NCI-H69 (cell line): ENCODE results near the gene MAS1L.

Experiments used
- DNase-seq: peaks from one replicate; lab custom pipeline; 2025; lab: John Stamatoyannopoulos, UW

Gene MAS1L

GRCh38 chr6:29487660-29488059 lies at the start of gene MAS1L:
Gene MAS1L, minus strand, starts transcription at chr6:29487956. Its CDS starts 54 bp downstream, at chr6:29487902.
- DNase-seq: no peak

- DNase-seq: no peak
Measured at GRCh38 chr6:29532320-29532951, 44.7 kb upstream of the MAS1L start.

DNA sequence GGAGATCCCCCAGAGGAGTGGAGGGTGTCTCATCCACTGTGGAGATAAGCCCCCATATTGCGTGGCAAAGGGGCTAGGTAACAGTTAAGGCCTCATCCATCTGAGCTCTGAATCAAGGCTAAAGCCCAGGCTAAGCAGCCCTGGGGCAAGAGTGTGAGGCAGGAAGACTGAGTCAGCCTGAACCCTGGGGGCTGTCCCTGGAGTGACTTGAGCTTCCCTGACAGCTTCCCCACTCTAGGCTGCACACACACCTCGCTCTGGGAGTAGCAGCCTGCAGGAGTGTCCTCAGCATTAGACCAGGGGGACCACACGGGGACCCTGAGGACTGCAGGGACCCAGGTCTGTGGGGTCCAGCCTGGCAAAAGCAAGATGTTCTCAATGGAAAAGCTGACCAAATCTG lies 43.9 kb upstream of the MAS1L start:
- DNase-seq: no peak

DNA sequence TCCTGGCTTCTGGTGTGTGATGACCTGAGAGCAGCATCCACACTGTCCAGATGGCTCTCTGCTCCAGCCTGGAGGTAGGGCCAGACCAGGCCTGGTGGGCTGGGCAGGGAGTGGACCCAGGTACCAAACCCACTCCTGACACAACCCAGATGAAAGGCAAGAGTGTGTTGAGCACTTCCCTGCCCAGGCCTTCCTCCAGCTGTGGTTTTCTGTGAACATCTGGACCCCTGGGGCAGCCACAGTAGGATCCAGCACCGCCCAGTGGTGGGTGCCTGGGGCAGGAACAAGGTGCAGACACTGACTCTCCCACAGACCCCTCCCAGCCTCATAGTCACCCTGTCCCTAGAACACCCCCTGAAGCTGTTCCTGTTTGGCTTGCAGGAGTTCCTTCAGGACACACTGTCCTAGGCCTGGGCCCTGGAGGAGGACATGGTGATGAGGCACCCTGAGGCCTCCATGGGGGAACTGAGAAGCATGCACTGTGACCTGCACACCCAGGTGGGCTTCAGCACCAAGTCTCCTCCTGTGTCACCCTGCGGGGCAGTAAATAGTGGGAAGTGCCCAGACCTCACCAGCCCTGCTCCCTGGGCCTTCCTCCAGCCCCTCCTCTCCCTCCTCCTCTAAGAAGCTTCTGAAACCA lies 43.0 kb upstream of the MAS1L start:
- no peak for DNase-seq

DNA sequence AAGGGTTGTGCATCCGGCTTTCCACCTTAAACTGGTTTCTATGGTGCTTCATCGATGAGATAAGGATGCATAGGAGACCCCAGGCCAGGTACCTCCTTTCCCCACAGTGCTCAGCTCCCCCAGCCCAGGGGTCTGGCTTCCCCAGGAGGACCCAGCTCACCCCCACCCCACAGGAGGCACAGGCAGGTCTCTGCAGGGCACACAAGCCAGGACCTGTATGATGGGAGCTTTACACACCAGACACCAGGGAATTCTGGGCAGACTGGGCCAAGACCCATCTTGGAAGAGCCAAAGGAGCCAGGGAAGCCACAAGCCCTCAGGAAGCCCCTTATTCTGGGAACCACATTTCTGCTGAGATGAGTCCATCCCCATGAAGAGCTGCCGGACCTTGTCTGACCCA lies 42.2 kb upstream of the MAS1L start:
- DNase-seq: no peak

DNA sequence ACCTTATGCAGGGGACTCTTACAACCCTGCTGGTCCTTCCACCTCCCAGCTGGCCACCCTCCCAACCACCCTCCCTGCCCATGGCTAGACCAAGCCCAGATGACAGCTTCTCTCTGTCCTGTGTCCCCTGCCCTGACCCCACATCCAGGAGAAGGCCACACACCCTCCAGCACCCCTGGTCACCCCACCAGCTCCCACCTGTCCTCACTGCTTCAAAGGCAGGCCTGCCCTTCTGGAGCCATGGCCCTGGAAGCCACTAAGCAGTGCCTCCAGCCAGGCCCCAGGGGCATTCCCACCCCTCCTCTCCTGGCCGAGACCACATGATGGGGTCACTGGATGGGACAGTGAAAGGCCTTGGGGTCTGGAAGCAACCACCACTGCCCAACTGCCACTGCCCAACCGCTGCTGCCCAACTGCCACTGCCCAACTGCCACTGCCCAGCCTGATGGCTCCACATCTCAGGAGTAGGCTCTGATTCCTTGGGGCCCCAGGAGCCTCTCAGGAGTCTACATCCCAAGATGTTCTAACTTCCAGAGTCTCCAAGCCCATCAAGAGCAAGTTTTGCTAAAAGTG lies 41.3 kb upstream of the MAS1L start:
- DNase-seq: no peak

- no peak for DNase-seq
Measured at GRCh38 chr6:29528300-29528931, 40.7 kb upstream of the MAS1L start.

DNA sequence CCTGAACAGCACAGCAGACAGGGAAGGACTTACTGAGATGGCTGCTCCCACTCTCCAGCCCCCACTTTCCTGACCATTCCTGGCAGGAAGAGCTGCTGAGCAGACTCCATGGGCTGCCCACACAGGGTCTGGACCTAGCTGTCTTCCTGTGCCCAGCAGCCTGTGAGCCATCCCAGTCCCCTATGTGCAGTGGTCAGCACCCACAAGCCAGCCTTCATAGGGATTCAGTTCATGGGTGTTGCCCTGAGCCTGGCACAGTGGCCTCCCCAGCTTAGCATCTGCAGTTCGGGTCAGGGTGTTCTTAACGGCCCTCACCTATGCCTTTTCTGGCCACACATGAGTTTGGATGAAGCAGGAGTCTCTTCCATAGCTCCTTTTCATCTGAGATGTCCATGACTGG lies 39.8 kb upstream of the MAS1L start:
- no peak for DNase-seq

DNA sequence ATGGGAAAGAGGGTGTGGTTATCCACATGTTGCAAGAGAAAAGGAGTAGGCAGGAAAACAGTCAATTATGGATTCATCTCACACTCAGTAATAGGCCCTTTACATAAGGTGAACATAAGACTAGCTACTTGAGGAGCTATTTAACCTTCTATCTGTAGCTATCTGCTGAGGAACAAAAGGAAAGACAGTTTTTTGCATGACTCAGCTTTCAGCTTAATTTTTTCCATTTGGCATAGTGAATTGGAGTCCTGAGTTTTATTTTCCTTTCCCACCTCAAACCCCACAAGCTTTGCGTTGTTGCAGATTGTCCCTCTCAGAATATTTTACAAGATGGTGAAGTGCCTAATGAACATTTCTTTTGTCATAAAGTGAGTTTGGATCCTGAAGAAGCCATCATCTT lies 39.4 kb upstream of the MAS1L start:
- no peak for DNase-seq

- DNase-seq: no peak
Measured at GRCh38 chr6:29525311-29525639, 37.5 kb upstream of the MAS1L start.

DNA sequence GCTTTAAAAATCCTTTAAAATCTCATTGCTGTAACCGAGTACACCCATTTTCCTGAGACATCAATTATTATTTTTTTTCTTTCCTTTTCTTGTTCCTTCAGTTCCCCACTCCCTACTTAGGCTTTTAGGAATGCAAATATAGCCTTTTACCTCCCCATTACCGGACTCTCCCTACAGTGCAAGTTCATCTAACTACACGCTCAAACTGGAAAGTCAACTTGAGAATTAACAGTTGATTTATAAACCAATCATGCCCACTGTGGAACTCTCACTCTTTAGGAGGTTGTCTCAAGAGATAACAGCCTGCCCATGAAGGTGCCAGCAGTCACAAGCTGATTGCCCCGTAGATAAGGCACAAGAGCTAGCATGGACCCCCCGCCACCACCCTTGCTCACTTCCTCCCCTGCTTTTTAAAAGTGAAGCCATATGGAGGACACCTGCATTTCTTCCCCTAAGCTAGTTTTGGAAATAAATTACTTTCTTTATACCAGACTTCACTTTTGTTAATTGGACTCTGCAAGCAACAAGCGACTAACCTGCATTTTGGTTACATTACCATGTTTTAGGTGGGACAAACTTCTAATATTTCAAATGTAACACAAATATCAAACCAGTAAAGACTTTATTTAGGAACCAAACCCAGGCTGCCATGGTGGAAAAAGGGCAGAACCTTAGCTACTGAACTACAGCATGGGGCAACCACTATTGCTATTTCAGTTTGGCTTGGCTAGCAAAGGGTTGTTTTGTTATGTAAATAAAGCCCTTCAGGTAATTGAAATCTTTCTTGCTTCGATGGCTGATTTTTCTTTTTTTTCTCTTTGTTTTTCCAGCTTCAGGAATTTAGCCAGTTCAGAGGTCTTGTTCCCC lies 36.9 kb upstream of the MAS1L start:
- no peak for DNase-seq

DNA sequence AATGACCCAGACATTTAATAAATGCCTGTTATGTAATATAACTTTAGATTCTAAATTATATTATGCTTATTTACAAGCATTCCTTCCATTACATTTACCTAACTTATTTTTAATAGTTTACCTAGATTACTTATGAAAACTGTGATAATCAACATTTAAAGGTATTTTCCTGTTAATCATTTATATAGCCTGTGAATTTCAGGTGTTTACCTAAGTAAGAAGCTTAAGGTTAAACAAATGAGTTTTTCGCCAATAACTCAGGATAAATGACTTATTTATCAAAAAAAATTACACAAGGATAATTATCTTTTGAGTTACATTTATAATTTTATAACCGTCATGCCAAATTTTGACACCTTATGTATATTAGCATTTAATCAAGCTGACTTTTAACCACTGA lies 36.3 kb upstream of the MAS1L start:
- DNase-seq: no peak

- no peak for DNase-seq
Measured at GRCh38 chr6:29522227-29522626, 34.5 kb upstream of the MAS1L start.

DNA sequence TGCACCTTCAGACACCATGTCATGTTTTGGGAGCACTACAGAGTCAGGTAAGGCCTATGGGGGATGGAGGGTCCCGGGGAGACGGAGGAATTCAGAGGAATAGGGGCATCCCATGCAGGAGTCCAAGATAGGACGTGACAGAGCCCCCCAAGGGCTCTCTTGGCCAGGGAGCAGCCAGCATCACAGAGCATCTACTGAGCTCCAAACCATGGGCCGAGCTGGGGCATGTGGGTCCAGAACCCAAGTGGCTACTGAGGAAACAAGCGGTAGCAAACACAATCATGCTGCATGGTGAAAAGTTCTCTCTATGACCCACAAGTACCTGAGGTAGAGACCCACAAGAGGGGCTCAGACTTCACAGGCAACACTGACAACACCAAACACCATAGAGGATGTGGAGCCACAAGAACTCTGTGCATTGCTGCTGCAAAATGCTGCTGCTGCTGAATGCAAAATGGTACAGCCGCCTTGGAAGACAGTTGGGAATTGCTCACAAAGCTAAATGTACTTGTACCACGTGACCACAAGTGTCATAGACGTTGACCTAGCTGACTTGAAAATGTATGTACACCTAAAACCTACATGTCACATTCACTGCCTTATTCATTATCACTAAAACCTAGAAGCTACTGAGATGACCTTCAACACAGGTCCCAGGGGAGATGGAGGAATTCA lies 33.4 kb upstream of the MAS1L start:
- DNase-seq: no peak

- DNase-seq: no peak
Measured at GRCh38 chr6:29520232-29520631, 32.5 kb upstream of the MAS1L start.

- no peak for DNase-seq
Measured at GRCh38 chr6:29519291-29520010, 31.7 kb upstream of the MAS1L start.

DNA sequence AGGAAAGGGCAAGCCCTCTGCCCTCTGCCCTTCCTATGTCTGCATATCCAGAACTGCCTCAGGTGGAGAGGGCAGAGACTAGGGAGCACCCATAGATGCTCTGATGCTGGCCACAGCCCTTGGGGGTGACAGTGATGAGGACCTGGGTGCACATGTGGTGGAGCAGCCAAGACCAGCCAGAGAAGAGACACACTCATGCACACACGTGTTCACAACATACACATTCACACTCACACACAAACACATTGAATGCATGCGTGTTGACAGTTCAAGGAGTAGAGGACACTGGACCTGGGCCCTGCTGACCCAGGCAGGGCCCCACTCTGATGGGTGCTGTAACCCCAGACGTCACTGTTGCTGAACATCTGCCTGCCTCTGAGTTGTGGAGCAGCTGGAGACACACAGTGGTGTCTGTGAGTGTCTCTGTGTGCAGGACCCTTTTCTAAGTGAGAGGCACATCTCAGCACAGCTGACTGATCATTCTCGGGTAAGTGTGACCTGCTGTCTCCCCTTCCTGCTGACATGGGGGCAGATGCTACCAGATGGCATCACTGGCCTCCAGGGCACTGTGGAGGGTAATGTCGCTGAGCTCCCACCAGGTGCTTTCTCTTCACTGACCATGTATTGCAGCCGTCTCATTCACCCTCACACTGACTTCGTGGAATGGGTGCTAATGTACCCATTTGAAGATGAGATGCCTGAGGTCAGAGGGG lies 30.1 kb upstream of the MAS1L start:
- DNase-seq: no peak

GRCh38 chr6:29517245-29517644 lies 29.5 kb upstream of the MAS1L start:
- DNase-seq: no peak

GRCh38 chr6:29516108-29516507 lies 28.4 kb upstream of the MAS1L start:
- DNase-seq: peak; percentile 6

- no peak for DNase-seq
Measured at GRCh38 chr6:29510746-29511300, 23.1 kb upstream of the MAS1L start.
